ENCODE data around the gene GET3.
A peak's percentile ranks its signal among the peaks of the same experiment; 100 is the strongest.

- TF ChIP-seq USF1 (IDR thresholded peaks at IDR 0.05) = 0 out of 2 replicates have a peak, but pooled peaks have one; percentile 24
- no peak for TF ChIP-seq YY1 (IDR thresholded peaks at IDR 0.05; ENCODE audit: low read depth)
- TF ChIP-seq EP300 (IDR thresholded peaks at IDR 0.05; ENCODE audit: borderline replicate concordance) = peak; percentile 81
- TF ChIP-seq, protein P1, sequence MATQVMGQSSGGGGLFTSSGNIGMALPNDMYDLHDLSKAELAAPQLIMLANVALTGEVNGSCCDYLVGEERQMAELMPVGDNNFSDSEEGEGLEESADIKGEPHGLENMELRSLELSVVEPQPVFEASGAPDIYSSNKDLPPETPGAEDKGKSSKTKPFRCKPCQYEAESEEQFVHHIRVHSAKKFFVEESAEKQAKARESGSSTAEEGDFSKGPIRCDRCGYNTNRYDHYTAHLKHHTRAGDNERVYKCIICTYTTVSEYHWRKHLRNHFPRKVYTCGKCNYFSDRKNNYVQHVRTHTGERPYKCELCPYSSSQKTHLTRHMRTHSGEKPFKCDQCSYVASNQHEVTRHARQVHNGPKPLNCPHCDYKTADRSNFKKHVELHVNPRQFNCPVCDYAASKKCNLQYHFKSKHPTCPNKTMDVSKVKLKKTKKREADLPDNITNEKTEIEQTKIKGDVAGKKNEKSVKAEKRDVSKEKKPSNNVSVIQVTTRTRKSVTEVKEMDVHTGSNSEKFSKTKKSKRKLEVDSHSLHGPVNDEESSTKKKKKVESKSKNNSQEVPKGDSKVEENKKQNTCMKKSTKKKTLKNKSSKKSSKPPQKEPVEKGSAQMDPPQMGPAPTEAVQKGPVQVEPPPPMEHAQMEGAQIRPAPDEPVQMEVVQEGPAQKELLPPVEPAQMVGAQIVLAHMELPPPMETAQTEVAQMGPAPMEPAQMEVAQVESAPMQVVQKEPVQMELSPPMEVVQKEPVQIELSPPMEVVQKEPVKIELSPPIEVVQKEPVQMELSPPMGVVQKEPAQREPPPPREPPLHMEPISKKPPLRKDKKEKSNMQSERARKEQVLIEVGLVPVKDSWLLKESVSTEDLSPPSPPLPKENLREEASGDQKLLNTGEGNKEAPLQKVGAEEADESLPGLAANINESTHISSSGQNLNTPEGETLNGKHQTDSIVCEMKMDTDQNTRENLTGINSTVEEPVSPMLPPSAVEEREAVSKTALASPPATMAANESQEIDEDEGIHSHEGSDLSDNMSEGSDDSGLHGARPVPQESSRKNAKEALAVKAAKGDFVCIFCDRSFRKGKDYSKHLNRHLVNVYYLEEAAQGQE (IDR thresholded peaks at IDR 0.05; ENCODE audit: low read depth) = no peak
Observed at GRCh38 chr19:12786141-12786870, 49.0 kb downstream of the GET3 start.
